Activated CD4-positive, CD25-positive, alpha-beta regulatory T cell (primary cell): ENCODE results near the gene TH.

Experiments used
- DNase-seq, 4 experiments: peaks; one replicate each; lab custom pipeline; 2025; lab: John Stamatoyannopoulos, UW

The TH gene

DNA sequence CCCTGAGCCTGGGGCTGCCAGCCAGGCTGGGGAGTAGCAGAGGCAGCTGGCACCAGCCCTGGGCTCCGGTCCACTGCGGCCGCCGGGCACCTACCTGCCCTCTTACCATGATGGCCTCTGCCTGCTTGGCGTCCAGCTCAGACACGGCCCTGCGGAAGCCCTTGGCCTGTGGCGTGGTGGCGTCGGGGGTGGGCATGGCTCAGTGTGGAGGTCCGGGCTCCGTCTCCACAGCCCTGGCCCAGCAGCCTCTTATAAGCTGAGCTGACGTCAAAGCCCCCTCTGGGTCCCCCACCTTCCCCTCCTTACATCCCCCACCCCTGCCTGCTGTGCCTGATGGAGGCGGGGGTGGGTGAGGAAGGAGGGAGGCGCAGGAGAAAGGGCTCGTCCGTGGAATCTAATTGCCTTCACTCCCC lies at the start of gene TH:
Gene TH, minus strand, starts transcription at position 225 of the 413 bp plus-strand sequence. Its CDS starts 29 bp downstream, at position 196.
- no peak for DNase-seq

DNA sequence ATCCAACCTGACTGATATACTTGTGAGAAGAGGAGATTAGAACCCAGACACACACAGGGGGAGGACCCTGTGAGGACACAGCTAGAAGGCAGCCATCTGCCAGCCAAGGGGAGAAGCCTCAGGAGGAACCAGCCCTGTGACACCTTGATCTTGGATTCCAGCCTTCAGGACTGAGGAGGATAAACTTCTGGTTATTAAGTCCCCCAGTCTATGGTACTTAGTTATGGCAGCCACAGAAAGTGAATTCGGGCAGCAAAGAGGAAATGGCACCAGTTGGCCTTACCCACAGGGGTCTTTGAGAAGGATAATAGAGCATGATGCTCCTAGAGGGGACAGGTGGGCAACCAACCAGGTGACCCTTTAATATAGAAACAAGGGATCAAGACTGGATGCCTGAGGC lies 49.4 kb upstream of the TH start:
- DNase-seq = no peak

DNA sequence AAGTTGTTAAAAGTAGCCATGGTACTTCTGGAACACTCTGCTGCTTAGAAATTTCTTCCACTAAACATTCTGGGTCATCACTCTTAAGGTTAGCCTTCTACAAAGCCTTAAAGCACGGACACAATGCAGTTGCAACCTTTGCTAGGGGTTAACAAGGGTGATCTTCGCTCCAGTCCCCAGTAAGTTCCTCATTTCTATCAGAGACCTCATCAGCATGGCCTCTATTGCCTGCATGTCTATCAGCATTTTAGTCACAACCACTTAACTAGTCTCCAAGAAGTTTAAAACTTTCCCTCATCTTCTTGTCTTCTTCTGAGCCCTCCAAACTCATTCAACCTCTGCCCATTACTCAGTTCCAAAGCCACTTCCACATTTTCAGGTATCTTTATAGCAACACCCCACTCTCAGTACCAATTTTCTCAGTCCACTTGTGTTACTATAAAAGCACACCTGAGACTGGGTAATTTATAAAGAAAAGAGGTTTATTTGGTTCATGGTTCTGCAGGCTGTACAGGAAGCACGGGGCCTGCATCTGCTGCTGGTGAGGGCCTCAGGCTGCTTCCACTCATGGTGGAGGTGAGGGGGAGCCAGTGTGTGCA lies 48.7 kb upstream of the TH start:
- no peak for DNase-seq

GRCh38 chr11:2219318-2220017 lies 47.9 kb upstream of the TH start:
- DNase-seq = no peak

GRCh38 chr11:2218031-2218633 lies 46.5 kb upstream of the TH start:
- DNase-seq = no peak

GRCh38 chr11:2217211-2218030 lies 45.8 kb upstream of the TH start:
- DNase-seq = no peak

DNA sequence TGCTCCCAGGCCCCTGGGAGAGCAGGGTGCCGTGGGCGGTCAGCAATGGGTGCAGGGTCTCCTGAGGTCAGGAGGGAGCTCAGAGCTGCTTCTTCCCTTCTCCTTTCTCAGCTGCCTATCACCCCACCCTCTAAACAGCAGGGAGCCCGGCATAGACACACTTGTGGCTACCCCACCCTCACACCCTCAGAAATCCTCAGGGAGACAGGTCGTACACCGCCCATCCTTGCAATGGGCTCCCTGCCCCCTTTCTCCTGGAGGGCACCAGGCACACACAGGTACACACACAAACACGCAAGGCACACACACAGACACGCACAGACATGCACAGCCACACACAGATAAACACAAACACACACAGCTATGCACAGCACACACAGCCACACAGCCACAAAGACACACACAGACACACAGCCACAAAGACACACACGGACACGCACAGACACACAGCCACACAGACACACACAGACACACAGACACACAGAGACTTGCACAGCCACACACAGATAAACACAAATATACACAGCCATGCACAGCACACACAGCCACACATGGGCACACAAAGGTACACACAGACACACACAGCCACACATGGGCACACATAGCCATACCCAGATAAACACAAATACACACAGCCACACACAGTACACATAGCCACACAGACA lies 44.9 kb upstream of the TH start:
- no peak for DNase-seq

GRCh38 chr11:2215561-2216399 lies 44.2 kb upstream of the TH start:
- no peak for DNase-seq

GRCh38 chr11:2215230-2215560 lies 43.6 kb upstream of the TH start:
- no peak for DNase-seq

- no peak for DNase-seq
These were observed 43.1 kb upstream of the TH start for GRCh38 chr11:2214527-2215229.

- DNase-seq = no peak
These were observed 42.4 kb upstream of the TH start for GRCh38 chr11:2213890-2214526.

- DNase-seq = no peak
These were observed 41.8 kb upstream of the TH start for GRCh38 chr11:2213384-2213842.

- no peak for DNase-seq
These were observed 41.0 kb upstream of the TH start for GRCh38 chr11:2212411-2213251.

DNA sequence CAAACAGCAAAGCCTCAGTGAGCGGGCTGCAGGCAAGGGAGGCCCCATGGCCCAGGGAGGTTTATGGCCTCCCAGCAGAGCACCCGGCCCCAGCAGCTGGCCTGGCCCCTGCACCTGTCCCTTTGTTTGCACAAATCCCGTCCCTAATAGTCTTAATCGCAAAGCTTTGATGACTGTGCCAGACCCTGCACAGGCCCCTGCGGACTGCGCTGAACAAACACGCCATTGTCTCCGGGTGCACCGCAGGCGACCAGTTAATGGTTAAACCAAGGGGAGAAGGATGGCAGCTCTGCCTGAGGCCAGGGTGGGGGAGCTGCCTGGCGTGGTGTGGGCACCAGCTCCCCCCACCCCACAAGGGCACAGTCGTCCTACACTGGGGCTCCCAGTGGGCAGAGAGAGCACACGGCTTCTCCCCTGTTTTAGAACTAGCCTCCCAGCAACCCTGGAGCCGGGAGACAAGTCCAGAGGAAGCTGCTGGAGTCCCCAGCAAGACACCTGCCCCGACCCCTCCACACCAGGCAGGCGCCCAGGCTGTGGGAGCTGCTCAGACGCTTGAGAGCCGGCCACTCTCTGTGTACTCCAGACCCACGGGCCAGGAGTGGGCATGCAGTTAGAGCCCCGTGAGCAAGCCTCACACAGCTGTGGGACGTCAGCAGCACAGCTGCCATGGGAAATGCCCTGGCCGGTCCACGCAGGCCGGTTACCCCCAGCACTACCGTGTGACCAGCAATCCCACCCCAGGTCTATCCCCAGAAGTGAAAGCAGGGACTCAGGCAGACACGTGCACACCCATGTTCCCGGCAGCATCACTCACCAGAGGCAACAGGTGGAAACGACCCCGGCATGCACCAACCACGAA lies 39.7 kb upstream of the TH start:
- no peak for DNase-seq

GRCh38 chr11:2210366-2211112 lies 38.9 kb upstream of the TH start:
- no peak for DNase-seq

DNA sequence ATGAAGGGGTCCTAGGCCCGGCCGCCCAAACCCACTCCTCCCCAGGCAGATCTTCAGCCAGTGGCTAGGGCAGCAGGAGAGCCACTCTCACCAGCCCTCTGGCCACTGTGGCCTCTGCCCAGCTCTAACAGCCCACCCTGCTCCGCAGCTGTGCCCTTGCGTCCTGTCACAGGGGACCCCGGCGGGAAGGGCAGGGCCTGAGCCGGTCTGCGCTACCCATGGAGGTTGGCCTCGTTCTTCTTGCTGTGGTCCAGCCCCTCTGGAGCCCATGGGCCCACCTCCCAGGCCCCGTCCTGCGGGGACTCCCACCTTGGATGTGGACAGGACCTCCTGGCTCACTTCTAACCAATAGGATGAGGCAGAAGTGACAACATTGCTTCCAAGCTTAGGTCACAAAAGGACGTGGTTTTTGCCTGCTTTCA lies 38.3 kb upstream of the TH start:
- no peak for DNase-seq

- DNase-seq = no peak
These were observed 37.8 kb upstream of the TH start for GRCh38 chr11:2209370-2209801.
